Stimulated activated CD4-positive, alpha-beta T cell treated with anti-CD3 and anti-CD28 coated beads, Interleukin-1b, Interleukin-23, amount 100 ng/mL, for 24 hours (primary cell): ENCODE results near the gene VASN.

ENCODE experiments used
- DNase-seq, 4 experiments: peaks; one replicate each; pipeline ENCODE4 v3.0.0-alpha.2; 2020; ENCODE audit warnings: low read depth in 4 of 4, low spot score in 1 of 4

The VASN gene

GRCh38 chr16:4370570-4371356, 885 bp upstream of the VASN start:
- DNase-seq: no peak

- DNase-seq: no peak
Measured at GRCh38 chr16:4372001-4372577, 441 bp downstream of the VASN start.

- no peak for DNase-seq
Measured at GRCh38 chr16:4372578-4373355, 1.1 kb downstream of the VASN start.

GRCh38 chr16:4373356-4373908, 1.8 kb downstream of the VASN start:
- DNase-seq: no peak

GRCh38 chr16:4373909-4374742, 2.5 kb downstream of the VASN start:
- no peak for DNase-seq

- DNase-seq: no peak
Measured at GRCh38 chr16:4375717-4376116, 4.1 kb downstream of the VASN start.

- no peak for DNase-seq
Measured at GRCh38 chr16:4376126-4376892, 4.7 kb downstream of the VASN start.

GRCh38 chr16:4376893-4377572, 5.4 kb downstream of the VASN start:
- no peak for DNase-seq

GRCh38 chr16:4377573-4378154, 6.0 kb downstream of the VASN start:
- DNase-seq: no peak

GRCh38 chr16:4378161-4378666, 6.6 kb downstream of the VASN start:
- no peak for DNase-seq

GRCh38 chr16:4378999-4379690, 7.5 kb downstream of the VASN start:
- no peak for DNase-seq

GRCh38 chr16:4380119-4381063, 8.7 kb downstream of the VASN start:
- DNase-seq: no peak

GRCh38 chr16:4381072-4381934, 9.7 kb downstream of the VASN start:
- DNase-seq: no peak

- DNase-seq: no peak
Measured at GRCh38 chr16:4381935-4382794, 10.5 kb downstream of the VASN start.

- DNase-seq: no peak
Measured at GRCh38 chr16:4382795-4383357, 11.2 kb downstream of the VASN start.
